Brain microvascular endothelial cell (primary cell): Measurements from ENCODE around the gene OR8D1.

Experiments used
- DNase-seq: peaks from one replicate; pipeline ENCODE4 v3.0.0-alpha.2; 2020
- H3K27ac ChIP-seq: fragments of 250-450 bp; sonication (Bioruptor Pico); 2 replicates; pipeline ENCODE4 v1.5.1; 2020; ENCODE audit warnings: mild to moderate bottlenecking, moderate library complexity
- H3K27me3 ChIP-seq: fragments of 250-450 bp; sonication (Bioruptor Pico); replicated peaks from 2 replicates; pipeline ENCODE4 v1.5.1; 2020; ENCODE audit warnings: mild to moderate bottlenecking
- H3K36me3 ChIP-seq: fragments of 250-450 bp; sonication (Bioruptor Pico); replicated peaks from 2 replicates; pipeline ENCODE4 v1.5.1; 2020; ENCODE audit warnings: mild to moderate bottlenecking
- H3K4me3 ChIP-seq: 2 replicates; pipeline ENCODE4 v1.5.1; 2011; ENCODE audit warnings: low read depth, mild to moderate bottlenecking, control low read depth, low read length, moderate library complexity
- CTCF ChIP-seq: IDR thresholded peaks from 2 replicates; pipeline ENCODE4 v1.5.1; 2011; ENCODE audit warnings: low read depth, mild to moderate bottlenecking, moderate library complexity, low read length, control low read depth, inconsistent platforms; ENCODE audit errors: missing control alignments
- in situ Hi-C: cut with HindIII; loops from 2 replicates; pipeline ENCODE4 v1.10.0; 2017; ENCODE audit warnings: low sequenced_read_pairs, low pct_ligation_motif_present

Gene OR8D1

GRCh38 chr11:124256076-124256475 is 57.7 kb downstream of the OR8D1 start, which contains the start of gene OR8G5:
Gene OR8G5 (plus strand): TSS chr11:124256376. CDS start chr11:124264932, 8,556 bp downstream.
- no peaks in the 10 kb centered on the region for H3K36me3 ChIP-seq
- H3K27me3 ChIP-seq, result no peaks in the 10 kb centered on the region
- TF ChIP-seq CTCF, result no peak
- no peak for DNase-seq
- in situ Hi-C loops, result no loop called here
- H3K27ac ChIP-seq, result no peak within 1 kb of the TSS
- H3K4me3 ChIP-seq, result no peak within 1 kb of the TSS
